ENCODE results near the gene DCBLD1.

The DCBLD1 gene

GRCh38 chr6:117568831-117569410 is 86.4 kb downstream of the DCBLD1 start:
- Histone ChIP-seq H3K36me3 (peaks cover 43 to 68% (median 49%) of the 10 kb centered on the region in 3 donors), H3K27me3 (no peaks in the 10 kb centered on the region), H3K4me3 (no peak overlapping the region), H3K27ac (no peak overlapping the region), H3K4me1 (no peaks in the 10 kb centered on the region), H3K9me3 (no peaks in the 10 kb centered on the region)
- no peak for DNase-seq
- TF ChIP-seq CTCF (IDR thresholded peaks at IDR 0.05), result no peak
- intact Hi-C loops (cut with DNase I; ENCODE audit: low total_unique reads), result no loop called here

- H3K27me3 ChIP-seq, result no peaks in the 10 kb centered on the region
- H3K27ac ChIP-seq, result no peak overlapping the region
- no peak for TF ChIP-seq CTCF (IDR thresholded peaks at IDR 0.05)
- intact Hi-C loops (cut with DNase I; ENCODE audit: low total_unique reads), result no loop called here
- no peaks in the 10 kb centered on the region for H3K4me1 ChIP-seq
- H3K4me3 ChIP-seq, result no peak overlapping the region
- H3K9me3 ChIP-seq, result no peaks in the 10 kb centered on the region
- DNase-seq, result no peak
- peaks cover 29 to 54% (median 33%) of the 10 kb centered on the region in 3 donors for H3K36me3 ChIP-seq
Measured at GRCh38 chr6:117573006-117573680, 90.7 kb downstream of the DCBLD1 start.

GRCh38 chr6:117574198-117574597 is 91.7 kb downstream of the DCBLD1 start:
- intact Hi-C loops (cut with DNase I; ENCODE audit: low total_unique reads), result no loop called here
- no peak for TF ChIP-seq CTCF (IDR thresholded peaks at IDR 0.05)

GRCh38 chr6:117585647-117586046 is 103.2 kb downstream of the DCBLD1 start:
- peaks cover 0 to 20% (median 19%) of the 10 kb centered on the region in 3 donors for H3K36me3 ChIP-seq
- intact Hi-C loops (cut with DNase I; ENCODE audit: low total_unique reads), result no loop called here
- no peaks in the 10 kb centered on the region for H3K4me1 ChIP-seq
- DNase-seq, result no peak
- H3K9me3 ChIP-seq, result peaks cover 0 to 4% (median 0%) of the 10 kb centered on the region in 3 donors
- no peaks in the 10 kb centered on the region for H3K27me3 ChIP-seq
- no peak overlapping the region for H3K27ac ChIP-seq
- no peak for TF ChIP-seq CTCF (IDR thresholded peaks at IDR 0.05)
- no peak overlapping the region for H3K4me3 ChIP-seq

More at GRCh38 chr6:117574198-117574597, 91.7 kb downstream of the DCBLD1 start:
- no peak for DNase-seq
- Histone ChIP-seq H3K4me3 (no peak overlapping the region), H3K36me3 (peaks cover 18 to 45% (median 34%) of the 10 kb centered on the region in 3 donors), H3K27me3 (no peaks in the 10 kb centered on the region), H3K27ac (no peak overlapping the region), H3K9me3 (no peaks in the 10 kb centered on the region), H3K4me1 (no peaks in the 10 kb centered on the region)

DNA sequence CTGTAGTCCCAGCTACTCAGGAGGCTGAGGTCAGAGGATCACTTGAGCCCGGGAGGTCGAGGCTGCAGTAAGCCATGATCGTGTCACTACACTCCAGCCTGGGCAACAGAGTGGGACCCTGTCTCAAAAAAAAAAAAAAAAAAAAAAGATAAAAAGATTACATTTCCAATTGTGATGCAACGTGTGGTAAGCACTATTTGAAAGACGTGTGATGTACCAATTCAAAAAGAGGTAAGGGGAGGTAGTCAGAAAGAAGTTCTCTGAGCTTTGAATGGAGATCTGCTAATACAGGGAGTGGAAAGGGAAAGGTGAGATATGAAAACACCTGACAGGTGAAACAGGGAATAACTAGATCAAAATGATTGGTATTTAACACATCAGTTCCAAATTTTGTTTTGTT is 108.0 kb downstream of the DCBLD1 start:
- H3K4me3 ChIP-seq, result no peak overlapping the region
- TF ChIP-seq CTCF (IDR thresholded peaks at IDR 0.05), result no peak
- H3K36me3 ChIP-seq, result peaks cover 0 to 17% (median 14%) of the 10 kb centered on the region in 3 donors
- intact Hi-C loops (cut with DNase I; ENCODE audit: low total_unique reads), result no loop called here
- H3K27me3 ChIP-seq, result no peaks in the 10 kb centered on the region
- no peaks in the 10 kb centered on the region for H3K9me3 ChIP-seq
- no peak for DNase-seq
- no peak overlapping the region for H3K27ac ChIP-seq
- no peaks in the 10 kb centered on the region for H3K4me1 ChIP-seq
